ENCODE results near the gene REPS1.
A peak's percentile ranks its signal among the peaks of the same experiment; 100 is the strongest.

Gene REPS1

GRCh38 chr6:138956244-138956924, 31.7 kb downstream of the REPS1 start:
- H3K27ac ChIP-seq (ENCODE audit: low read depth, low read length), result no peak overlapping the region
- no peaks in the 10 kb centered on the region for H3K9me3 ChIP-seq (ENCODE audit: insufficient read depth, low read depth, low read length)
- H2BK12ac ChIP-seq (ENCODE audit: low read length), result no peak overlapping the region
- H3K36me3 ChIP-seq (ENCODE audit: control insufficient read depth in 1 of 2, insufficient read depth in 2 of 2, low read length in 2 of 2), result no peaks in the 10 kb centered on the region
- H4K12ac ChIP-seq (ENCODE audit: low read depth, low read length), result no peak overlapping the region
- no peak overlapping the region for H2BK120ac ChIP-seq (ENCODE audit: insufficient read depth, low read length, poor library complexity)
- H3K4me3 ChIP-seq (ENCODE audit: low read depth, low read length), result no peak overlapping the region
- WGBS (ENCODE audit: extremely low coverage, insufficient coverage, insufficient read length), result no CpG with 5 or more reads among the region's 3 CpGs
- no peaks in the 10 kb centered on the region for H3K79me1 ChIP-seq (ENCODE audit: low read length)
- no peak overlapping the region for H3K18ac ChIP-seq (ENCODE audit: low read length)
- no peaks in the 10 kb centered on the region for H3K4me1 ChIP-seq (ENCODE audit: control insufficient read depth in 1 of 2, insufficient read depth in 2 of 2, low read length in 2 of 2)
- H3K14ac ChIP-seq (ENCODE audit: low read length), result no peak overlapping the region
- no peak overlapping the region for H2BK5ac ChIP-seq (ENCODE audit: low read depth, low read length, poor library complexity)
- H4K91ac ChIP-seq (ENCODE audit: low read depth, low read length), result no peak overlapping the region
- H3K4ac ChIP-seq (ENCODE audit: low read depth, low read length), result no peak overlapping the region
- DNase-seq, result no peak
- H4K8ac ChIP-seq (ENCODE audit: low read depth, low read length), result no peak overlapping the region
- no peak overlapping the region for H3K23ac ChIP-seq (ENCODE audit: low read length)
- no peaks in the 10 kb centered on the region for H3K27me3 ChIP-seq (ENCODE audit: insufficient read depth, low read length)
- H2AK5ac ChIP-seq (ENCODE audit: low read length), result no peak overlapping the region
- H3K9ac ChIP-seq (ENCODE audit: low read length), result no peak overlapping the region
- no peaks in the 10 kb centered on the region for H3K79me2 ChIP-seq (ENCODE audit: control insufficient read depth, insufficient read depth, low read length, poor library complexity)
- no peak overlapping the region for H3K4me2 ChIP-seq (ENCODE audit: low read length)
- no peak overlapping the region for H2AFZ ChIP-seq (ENCODE audit: insufficient read depth, low read length, poor library complexity)

- Histone ChIP-seq H3K18ac (ENCODE audit: low read length) (no peak overlapping the region), H3K9me3 (ENCODE audit: insufficient read depth, low read depth, low read length) (no peaks in the 10 kb centered on the region), H3K79me1 (ENCODE audit: low read length) (no peaks in the 10 kb centered on the region), H2BK120ac (ENCODE audit: insufficient read depth, low read length, poor library complexity) (no peak overlapping the region), H4K91ac (ENCODE audit: low read depth, low read length) (no peak overlapping the region), H3K4ac (ENCODE audit: low read depth, low read length) (peak overlapping the region; percentile 36), H3K23ac (ENCODE audit: low read length) (no peak overlapping the region), H4K8ac (ENCODE audit: low read depth, low read length) (no peak overlapping the region), H2BK5ac (ENCODE audit: low read depth, low read length, poor library complexity) (peak overlapping the region; percentile 40), H2AFZ (ENCODE audit: insufficient read depth, low read length, poor library complexity) (no peak overlapping the region), H3K79me2 (ENCODE audit: control insufficient read depth, insufficient read depth, low read length, poor library complexity) (no peaks in the 10 kb centered on the region), H3K9ac (ENCODE audit: low read length) (no peak overlapping the region), H3K4me2 (ENCODE audit: low read length) (no peak overlapping the region), H3K36me3 (ENCODE audit: control insufficient read depth in 1 of 2, insufficient read depth in 2 of 2, low read length in 2 of 2) (no peaks in the 10 kb centered on the region), H3K14ac (ENCODE audit: low read length) (no peak overlapping the region), H3K27me3 (ENCODE audit: insufficient read depth, low read length) (no peaks in the 10 kb centered on the region), H3K27ac (ENCODE audit: low read depth, low read length) (no peak overlapping the region), H4K12ac (ENCODE audit: low read depth, low read length) (no peak overlapping the region), H3K4me3 (ENCODE audit: low read depth, low read length) (no peak overlapping the region), H3K4me1 (ENCODE audit: control insufficient read depth in 1 of 2, insufficient read depth in 2 of 2, low read length in 2 of 2) (no peaks in the 10 kb centered on the region), H2AK5ac (ENCODE audit: low read length) (no peak overlapping the region), H2BK12ac (ENCODE audit: low read length) (no peak overlapping the region)
- DNase-seq, result no peak
Observed at GRCh38 chr6:138955262-138955661, 32.8 kb downstream of the REPS1 start.

GRCh38 chr6:138953451-138953850, 34.6 kb downstream of the REPS1 start:
- Histone ChIP-seq H3K36me3 (ENCODE audit: control insufficient read depth in 1 of 2, insufficient read depth in 2 of 2, low read length in 2 of 2) (no peaks in the 10 kb centered on the region), H3K4me3 (ENCODE audit: low read depth, low read length) (no peak overlapping the region), H3K27ac (ENCODE audit: low read depth, low read length) (no peak overlapping the region), H2BK5ac (ENCODE audit: low read depth, low read length, poor library complexity) (no peak overlapping the region), H3K79me1 (ENCODE audit: low read length) (no peaks in the 10 kb centered on the region), H3K9ac (ENCODE audit: low read length) (no peak overlapping the region), H3K4me2 (ENCODE audit: low read length) (no peak overlapping the region), H3K23ac (ENCODE audit: low read length) (no peak overlapping the region), H3K4ac (ENCODE audit: low read depth, low read length) (no peak overlapping the region), H2BK12ac (ENCODE audit: low read length) (no peak overlapping the region), H3K27me3 (ENCODE audit: insufficient read depth, low read length) (no peaks in the 10 kb centered on the region), H4K12ac (ENCODE audit: low read depth, low read length) (no peak overlapping the region), H4K91ac (ENCODE audit: low read depth, low read length) (no peak overlapping the region), H2AFZ (ENCODE audit: insufficient read depth, low read length, poor library complexity) (no peak overlapping the region), H2BK120ac (ENCODE audit: insufficient read depth, low read length, poor library complexity) (no peak overlapping the region), H3K18ac (ENCODE audit: low read length) (no peak overlapping the region), H3K79me2 (ENCODE audit: control insufficient read depth, insufficient read depth, low read length, poor library complexity) (no peaks in the 10 kb centered on the region), H3K4me1 (ENCODE audit: control insufficient read depth in 1 of 2, insufficient read depth in 2 of 2, low read length in 2 of 2) (no peaks in the 10 kb centered on the region), H2AK5ac (ENCODE audit: low read length) (no peak overlapping the region), H3K14ac (ENCODE audit: low read length) (no peak overlapping the region), H3K9me3 (ENCODE audit: insufficient read depth, low read depth, low read length) (no peaks in the 10 kb centered on the region), H4K8ac (ENCODE audit: low read depth, low read length) (no peak overlapping the region)
- WGBS (ENCODE audit: extremely low coverage, insufficient coverage, insufficient read length), result no CpG with 5 or more reads among the region's 1 CpG
- DNase-seq, result no peak

GRCh38 chr6:138948546-138949179, 39.4 kb downstream of the REPS1 start:
- no CpG with 5 or more reads among the region's 1 CpG for WGBS (ENCODE audit: extremely low coverage, insufficient coverage, insufficient read length)
- Histone ChIP-seq H3K23ac (ENCODE audit: low read length) (no peak overlapping the region), H3K4me2 (ENCODE audit: low read length) (no peak overlapping the region), H3K4me3 (ENCODE audit: low read depth, low read length) (no peak overlapping the region), H2BK12ac (ENCODE audit: low read length) (no peak overlapping the region), H3K79me1 (ENCODE audit: low read length) (no peaks in the 10 kb centered on the region), H3K4ac (ENCODE audit: low read depth, low read length) (no peak overlapping the region), H2AK5ac (ENCODE audit: low read length) (no peak overlapping the region), H3K9me3 (ENCODE audit: insufficient read depth, low read depth, low read length) (no peaks in the 10 kb centered on the region), H3K36me3 (ENCODE audit: control insufficient read depth in 1 of 2, insufficient read depth in 2 of 2, low read length in 2 of 2) (peaks cover 3 to 5% of the 10 kb centered on the region in 2 experiments), H3K18ac (ENCODE audit: low read length) (no peak overlapping the region), H4K8ac (ENCODE audit: low read depth, low read length) (no peak overlapping the region), H4K12ac (ENCODE audit: low read depth, low read length) (no peak overlapping the region), H3K79me2 (ENCODE audit: control insufficient read depth, insufficient read depth, low read length, poor library complexity) (no peaks in the 10 kb centered on the region), H4K91ac (ENCODE audit: low read depth, low read length) (no peak overlapping the region), H3K9ac (ENCODE audit: low read length) (no peak overlapping the region), H3K27me3 (ENCODE audit: insufficient read depth, low read length) (no peaks in the 10 kb centered on the region), H3K14ac (ENCODE audit: low read length) (no peak overlapping the region), H2BK120ac (ENCODE audit: insufficient read depth, low read length, poor library complexity) (no peak overlapping the region), H2BK5ac (ENCODE audit: low read depth, low read length, poor library complexity) (no peak overlapping the region), H3K27ac (ENCODE audit: low read depth, low read length) (no peak overlapping the region), H3K4me1 (ENCODE audit: control insufficient read depth in 1 of 2, insufficient read depth in 2 of 2, low read length in 2 of 2) (no peaks in the 10 kb centered on the region), H2AFZ (ENCODE audit: insufficient read depth, low read length, poor library complexity) (no peak overlapping the region)
- DNase-seq, result no peak

Measured in trophoblast cell (in vitro differentiated cells and primary cell).